Activated T-cell treated with anti-CD3 and anti-CD28 coated beads for 24 hours (primary cell): Measurements from ENCODE around the gene NREP.

Source experiments
- DNase-seq: peaks from one replicate; pipeline ENCODE4 v3.0.0-alpha.2; 2020; ENCODE audit warnings: low read depth

Gene NREP

GRCh38 chr5:111765613-111766571, 8.9 kb upstream of the NREP start:
- DNase-seq, result no peak

GRCh38 chr5:111764019-111764418, 7.0 kb upstream of the NREP start:
- no peak for DNase-seq

DNA sequence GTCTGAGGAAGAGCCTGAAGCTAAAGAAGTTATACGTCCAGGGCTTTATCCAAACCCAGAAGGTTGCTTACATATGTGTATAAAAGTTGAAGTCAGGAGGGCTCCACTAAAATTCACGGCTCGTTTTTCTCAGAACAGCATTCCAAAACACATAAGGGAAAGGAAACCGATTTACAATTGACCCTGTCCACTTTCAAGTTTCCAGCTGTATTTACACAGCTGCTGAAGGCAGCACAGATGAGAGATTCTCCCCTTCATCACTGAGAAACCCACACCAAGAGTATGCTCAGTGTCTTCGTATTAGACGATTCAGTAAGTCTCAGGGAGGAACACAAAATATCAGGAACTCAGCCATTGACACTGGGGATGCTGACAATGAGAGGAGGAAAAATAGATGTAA, 5.9 kb upstream of the NREP start:
- DNase-seq, result no peak

GRCh38 chr5:111758284-111758628, 1.3 kb upstream of the NREP start:
- no peak for DNase-seq

GRCh38 chr5:111757355-111758283, 625 bp upstream of the NREP start:
- peak; percentile 67 for DNase-seq

DNA sequence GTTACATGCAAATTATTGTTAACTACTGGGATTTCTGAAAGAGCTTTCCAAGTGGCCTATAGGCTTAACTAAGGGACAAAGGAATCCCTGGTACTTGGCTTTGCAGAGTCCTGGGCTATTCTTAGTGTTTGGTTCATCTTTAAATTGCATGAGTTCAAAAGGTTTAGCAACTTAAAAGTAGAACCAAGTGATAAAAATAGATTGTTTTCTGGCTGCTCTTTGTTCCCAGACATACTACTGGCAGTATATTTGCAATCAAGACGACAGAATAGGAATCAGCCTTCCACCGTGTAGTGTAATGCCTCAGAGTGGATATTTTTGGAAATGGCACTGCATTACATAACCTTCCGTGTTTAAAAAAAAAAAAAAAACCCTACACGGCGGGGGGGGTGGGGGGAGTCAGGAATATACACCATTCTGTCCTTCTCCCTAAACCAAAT, 1.0 kb downstream of the NREP start:
- DNase-seq, result no peak

GRCh38 chr5:111755345-111755941, 1.6 kb downstream of the NREP start:
- DNase-seq, result no peak

GRCh38 chr5:111753884-111754589, 3.0 kb downstream of the NREP start:
- DNase-seq, result no peak

- no peak for DNase-seq
These were observed 4.5 kb downstream of the NREP start for GRCh38 chr5:111752426-111752965.

DNA sequence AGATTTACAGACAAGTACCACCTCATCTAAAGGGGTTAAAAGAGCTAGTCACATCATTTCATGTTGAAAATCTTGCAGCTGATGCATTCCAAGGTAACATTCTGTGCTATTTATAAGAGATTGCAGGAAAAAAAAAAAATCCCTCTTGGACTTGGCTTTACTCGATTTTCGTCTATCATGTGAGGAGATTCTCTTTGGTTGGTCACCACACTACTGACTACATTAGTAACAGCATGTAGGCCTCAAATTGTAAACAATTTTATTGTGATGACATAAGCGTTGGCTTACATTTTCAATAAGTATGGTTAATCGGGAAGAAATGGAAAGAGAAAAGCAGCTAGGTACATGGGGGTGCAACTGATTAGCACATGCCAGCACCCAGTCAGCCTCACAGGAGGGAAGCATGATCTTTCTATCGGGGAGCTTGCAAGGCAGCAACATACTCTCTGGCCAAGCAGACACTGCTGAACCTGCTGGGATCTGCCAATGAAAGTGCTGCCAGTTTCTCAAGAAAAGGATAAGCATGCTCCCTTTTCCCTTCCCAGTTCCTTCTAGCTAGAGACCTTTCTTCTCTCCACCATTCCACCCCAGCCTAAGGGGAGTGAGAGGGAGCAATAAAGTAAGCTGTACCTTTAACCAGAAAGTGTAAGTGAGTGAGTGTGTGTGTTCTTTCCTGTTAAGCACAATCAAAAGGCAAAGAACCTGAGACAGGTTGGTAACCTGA, 7.5 kb downstream of the NREP start:
- no peak for DNase-seq

GRCh38 chr5:111748304-111748763, 8.7 kb downstream of the NREP start:
- no peak for DNase-seq

DNA sequence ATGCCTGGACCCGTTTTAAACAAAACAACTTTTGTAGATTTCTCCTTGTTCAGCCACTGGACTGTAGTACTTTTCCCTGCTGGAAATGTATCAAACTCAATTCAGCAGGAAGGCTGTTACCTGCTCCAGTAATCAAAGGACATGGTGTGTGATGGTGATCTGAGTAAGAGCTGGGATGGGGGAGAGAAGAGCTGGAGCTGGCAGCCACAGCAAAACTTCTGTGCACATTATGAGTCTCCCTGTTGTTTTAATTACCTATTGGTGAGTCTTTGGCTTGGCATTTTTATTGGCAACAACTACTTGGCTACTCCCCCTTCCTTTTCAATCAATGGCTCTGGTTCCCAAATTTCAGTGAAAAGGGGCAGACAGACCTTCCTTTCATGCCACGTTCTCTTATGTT, 9.7 kb downstream of the NREP start:
- no peak for DNase-seq

DNA sequence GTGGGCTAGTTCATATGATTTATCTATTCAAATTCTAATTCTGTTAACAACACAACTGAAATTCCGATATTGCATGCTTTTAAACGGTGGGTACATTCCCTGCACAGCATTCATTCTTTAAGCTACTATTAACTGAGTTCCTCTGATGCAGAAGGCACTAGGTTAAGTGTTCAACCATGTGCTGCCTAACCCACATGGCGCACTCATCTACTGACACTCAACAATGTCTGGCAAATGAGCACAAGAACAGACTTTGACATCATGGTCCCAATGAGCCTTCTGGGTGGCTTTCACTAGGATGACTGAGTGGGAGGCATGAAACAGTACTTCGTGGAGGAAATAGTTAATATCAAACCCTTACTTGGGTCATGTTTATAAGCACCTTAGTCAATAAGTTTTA, 10.2 kb downstream of the NREP start:
- DNase-seq, result no peak

- no peak for DNase-seq
These were observed 11.8 kb downstream of the NREP start for GRCh38 chr5:111745075-111745739.

DNA sequence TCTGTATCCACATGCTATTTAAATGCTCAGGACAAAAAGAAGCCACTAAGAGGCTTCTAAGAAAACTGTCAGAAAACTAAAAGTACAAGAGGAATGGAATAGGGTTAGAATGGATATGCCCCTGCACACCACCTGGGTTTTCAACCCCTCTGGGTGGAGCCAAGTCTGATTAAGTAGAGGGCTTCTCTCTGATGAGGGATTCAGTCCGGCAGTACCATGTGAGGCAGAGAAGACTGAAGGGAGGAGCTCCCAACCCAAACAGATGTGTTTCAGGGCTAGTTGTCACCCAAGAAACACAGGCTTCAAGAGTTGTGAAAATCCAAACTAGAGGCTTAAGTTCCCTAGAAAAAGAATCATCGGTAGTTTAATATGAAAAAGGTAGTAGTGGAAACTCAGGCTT, 12.5 kb downstream of the NREP start:
- no peak for DNase-seq

DNA sequence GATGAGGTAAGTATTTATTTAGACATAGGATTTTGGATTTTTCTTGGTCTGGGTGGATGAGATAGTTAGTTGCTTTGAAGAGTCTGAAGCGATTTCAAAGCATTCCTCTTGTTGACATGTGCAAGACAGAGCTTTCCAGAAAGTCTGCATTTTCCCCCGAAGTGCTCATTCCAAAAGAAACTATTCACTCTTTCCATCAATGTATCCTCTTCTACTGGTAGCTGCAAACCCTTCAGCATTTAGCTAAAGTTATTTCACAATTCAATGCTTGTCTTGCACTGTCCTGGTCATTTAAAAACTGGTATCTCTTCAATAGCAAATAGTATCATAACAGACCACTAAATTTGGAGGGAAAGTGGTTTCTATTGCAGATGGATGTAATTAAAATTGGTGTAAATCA, 13.0 kb downstream of the NREP start:
- no peak for DNase-seq

GRCh38 chr5:111743512-111743911, 13.5 kb downstream of the NREP start:
- no peak for DNase-seq

DNA sequence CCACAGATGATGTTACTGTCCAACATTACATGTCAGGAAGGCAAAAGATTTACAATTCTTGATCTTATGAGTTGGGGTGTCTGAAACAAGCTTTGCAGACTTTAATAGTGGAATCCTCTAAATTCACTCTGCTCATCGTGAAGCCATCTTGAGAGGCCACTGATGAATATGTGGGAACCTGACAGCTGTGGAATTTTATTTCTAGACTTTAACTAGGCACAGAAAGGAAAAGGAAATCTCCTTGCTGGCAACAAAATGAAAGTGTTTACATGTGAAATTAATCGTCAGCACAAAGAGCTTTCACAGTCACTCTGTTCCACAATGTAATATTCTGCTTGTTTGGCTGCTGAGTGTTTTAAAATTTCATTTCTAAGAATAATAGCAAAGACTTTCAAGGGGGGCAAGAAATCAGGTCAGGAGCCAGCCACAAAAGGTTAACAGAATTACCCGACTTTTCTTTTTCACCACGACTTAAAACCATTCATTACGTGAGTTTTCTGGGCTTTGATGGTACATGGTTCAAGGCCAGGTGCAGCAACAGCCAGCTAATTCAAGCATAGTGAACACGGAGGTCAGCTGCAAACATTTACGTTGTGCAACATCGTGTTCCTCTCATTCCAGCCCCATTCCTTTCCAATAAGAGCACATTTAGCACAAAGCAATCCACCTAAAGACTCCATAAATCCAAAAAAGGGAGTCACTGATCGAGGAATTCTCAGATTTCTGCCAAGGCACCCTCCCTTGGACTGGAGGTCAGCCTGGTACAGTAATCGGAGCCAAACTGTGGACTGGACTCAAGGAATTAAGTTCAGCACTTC, 14.6 kb downstream of the NREP start:
- no peak for DNase-seq

DNA sequence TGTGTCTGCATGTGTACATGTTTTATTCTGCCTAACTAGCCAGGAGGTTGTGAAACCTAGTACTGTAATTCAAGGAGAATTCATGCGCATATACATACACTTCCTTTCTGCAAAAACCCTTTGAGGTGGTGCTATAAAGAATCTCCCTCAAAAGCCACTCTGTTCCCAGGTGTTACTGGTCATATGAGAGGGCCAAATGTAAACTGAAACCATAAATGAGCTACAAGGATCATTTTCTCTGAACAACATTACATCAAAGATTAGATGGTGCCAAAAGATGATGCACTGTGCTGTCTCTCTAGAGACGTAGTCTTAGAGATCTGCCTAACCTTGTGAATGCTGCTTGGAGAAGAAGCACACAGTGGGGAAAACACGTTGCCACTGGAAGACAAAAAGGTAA, 15.7 kb downstream of the NREP start:
- DNase-seq, result no peak
